Measurements from ENCODE around the gene IMMP2L.

Gene IMMP2L

GRCh38 chr7:111384065-111384891 lies 178.0 kb downstream of the IMMP2L start:
- no peak for DNase-seq

- no peak for DNase-seq
These were observed 179.2 kb downstream of the IMMP2L start for GRCh38 chr7:111383133-111383532.

DNA sequence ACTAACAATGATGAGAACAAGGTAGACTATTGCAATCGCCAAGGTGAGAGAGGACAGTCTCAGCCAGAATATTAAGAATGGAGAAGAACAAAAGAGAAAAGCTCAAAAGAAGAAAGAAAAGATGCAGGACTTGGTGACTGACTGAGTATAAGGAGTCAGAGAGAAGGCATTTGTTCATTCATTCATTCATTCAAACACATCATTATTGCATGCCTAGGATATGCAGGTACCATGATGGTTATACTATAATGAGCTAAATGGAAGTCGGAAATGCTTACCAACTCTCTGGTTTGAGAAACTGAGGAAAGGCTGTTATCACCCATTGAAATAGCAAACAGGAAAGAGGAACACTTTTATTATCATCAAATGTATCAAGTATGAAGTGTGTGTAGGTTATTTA lies 180.7 kb downstream of the IMMP2L start:
- no peak for DNase-seq

- no peak for DNase-seq
These were observed 181.3 kb downstream of the IMMP2L start for GRCh38 chr7:111380945-111381344.

DNA sequence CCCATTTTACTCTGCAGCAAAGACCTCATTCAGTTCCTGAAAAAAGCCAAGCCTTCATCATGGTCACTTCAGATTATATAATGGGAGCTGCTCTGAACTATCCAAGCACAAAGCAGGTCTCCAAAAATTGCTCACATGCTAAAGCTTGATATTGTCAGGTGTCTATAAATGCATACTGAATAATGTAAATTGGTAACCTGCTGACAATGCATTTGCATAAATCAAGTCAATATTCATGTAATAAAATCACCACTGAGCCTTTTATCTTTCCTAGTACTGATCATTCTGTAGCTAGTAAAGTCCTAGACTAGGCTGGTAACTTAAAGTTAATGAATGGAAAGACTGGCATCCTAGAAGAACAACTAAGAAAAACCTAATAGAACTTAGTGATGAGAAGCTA lies 188.3 kb downstream of the IMMP2L start:
- no peak for DNase-seq

DNA sequence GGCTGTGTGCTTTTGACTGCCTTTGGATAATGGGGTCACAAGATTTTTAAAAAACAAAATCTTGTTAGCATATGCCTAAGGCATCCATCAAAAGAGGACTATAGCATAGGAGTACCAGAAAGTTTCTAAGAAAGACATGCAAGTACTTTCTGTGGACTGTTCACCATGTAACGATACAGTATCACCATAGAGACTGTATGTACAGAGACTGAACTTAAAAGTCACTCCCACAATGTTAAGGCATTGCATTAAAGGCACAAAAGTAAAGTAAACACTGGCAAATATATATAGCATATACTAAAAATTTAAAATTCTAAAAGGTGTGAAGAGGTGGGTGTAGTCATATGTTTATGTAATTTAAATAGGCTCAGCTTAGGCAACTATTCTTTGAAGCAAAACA lies 190.9 kb downstream of the IMMP2L start:
- no peak for DNase-seq

DNA sequence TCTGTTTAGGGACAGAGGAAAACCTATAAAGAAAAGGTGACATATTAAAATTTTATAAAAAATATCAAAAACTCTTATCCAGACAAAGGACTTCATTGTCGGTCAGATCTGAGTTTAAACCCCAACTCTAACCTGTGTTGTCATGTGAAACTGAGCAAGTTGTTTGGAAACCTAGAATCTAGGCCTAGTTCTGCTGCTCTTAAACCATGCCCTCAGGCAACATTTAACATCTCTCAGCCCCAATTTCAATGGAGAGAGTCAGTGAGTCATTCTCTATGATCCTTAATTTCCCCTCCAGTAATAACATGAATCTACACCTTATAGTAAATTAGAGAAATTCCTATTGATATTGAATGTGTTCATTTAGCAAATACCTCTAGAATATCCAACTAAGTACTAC lies 192.3 kb downstream of the IMMP2L start:
- DNase-seq, result no peak

DNA sequence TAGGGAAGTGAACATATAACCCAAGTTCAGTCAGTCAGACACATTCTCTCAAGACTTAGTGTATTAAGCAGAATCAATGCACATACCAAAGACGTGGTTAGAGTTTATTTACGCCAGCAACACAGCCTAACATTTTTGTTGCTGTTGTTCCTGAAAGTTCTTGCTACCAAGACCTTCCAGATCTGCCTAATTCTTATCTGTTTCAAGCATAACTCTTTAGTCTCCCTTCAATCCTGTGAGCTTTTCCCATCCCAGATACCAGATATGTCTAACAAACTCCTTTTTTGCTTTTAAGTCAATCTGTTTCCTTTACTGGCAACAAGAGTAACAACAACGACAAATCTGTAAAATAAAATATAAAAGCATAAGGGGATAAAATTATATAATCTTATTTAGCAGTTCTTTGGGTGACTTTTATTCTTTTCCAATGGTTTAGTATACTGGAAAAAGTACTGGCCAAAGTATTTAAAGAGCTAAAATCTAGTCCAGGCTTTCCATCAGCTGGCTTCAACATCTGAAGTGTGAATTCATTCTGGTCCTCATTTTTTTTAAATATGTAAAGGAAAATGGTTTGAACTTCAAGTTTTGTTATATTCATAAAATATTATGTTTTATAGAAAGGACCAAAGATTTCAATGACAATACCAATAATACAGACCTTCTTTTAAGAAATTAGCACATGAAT lies 193.8 kb downstream of the IMMP2L start:
- no peak for DNase-seq

- no peak for DNase-seq
These were observed 197.9 kb downstream of the IMMP2L start for GRCh38 chr7:111364413-111364812.

- DNase-seq, result no peak
These were observed 199.2 kb downstream of the IMMP2L start for GRCh38 chr7:111363099-111363498.

DNA sequence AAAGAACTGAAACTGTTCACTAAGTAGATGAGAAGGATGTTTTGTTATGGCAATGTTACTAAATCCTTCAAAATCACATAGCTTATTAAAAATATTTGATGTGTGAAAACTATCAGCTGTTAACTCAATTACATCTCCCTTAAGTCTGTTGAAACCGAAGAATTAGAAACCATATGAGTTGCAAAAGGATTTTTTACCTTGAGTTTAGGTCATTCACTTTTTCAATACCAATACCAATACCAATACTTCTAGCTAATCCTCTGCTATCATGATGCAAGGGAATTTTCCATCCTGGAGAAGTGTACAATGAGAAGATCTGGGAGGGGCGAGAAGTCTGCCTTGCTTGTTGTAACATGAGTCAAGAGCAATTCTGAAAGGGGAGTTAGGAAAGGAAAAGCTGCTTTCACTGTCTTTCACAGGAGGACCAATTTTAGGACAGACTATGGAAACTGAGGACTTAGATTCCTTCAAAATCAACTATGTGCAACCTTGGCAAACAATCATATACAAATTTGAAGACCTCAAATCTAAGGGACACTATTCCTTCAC lies 199.7 kb downstream of the IMMP2L start:
- DNase-seq, result no peak

DNA sequence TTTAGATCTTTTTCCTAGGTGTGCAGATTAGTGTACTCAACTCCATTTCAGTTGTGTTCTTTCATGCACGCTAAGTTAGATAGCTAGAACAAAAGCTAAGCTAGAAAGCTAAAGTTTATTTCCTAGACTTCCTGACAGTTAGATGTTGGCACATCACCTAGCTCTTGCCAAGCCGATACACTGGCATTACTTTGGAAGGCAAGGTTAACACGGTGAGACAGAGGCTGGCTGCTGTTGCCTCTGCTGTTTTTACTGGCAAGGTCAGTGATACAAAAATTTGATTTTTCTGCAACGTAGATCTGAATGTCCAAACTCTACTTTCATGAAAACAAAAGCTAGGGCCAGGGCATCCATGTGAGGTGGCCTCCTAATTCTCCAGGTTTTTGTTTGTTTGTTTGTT lies 203.4 kb downstream of the IMMP2L start:
- DNase-seq, result no peak

- no peak for DNase-seq
These were observed 204.6 kb downstream of the IMMP2L start for GRCh38 chr7:111357691-111358090.

- no peak for DNase-seq
These were observed 205.4 kb downstream of the IMMP2L start for GRCh38 chr7:111356941-111357340.

DNA sequence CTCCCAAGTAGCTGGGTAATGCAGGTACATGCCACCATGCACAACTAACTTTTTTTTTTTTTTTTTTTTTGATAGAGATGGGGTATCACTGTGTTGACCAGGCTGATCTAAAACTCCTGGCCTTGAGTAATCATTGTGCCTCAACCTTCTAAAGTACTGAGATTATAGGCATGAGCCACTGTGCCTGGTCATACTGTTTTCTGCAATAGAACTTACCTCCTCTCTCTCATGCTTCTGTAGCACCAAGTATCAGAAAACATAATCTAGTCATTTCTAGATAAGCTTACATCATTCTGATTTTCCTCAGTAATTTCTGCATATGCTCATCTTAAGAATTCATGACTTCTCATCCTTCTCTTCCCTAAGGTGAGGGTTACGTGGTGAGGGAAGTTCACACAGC lies 210.0 kb downstream of the IMMP2L start:
- no peak for DNase-seq

GRCh38 chr7:111346219-111346618 lies 216.1 kb downstream of the IMMP2L start:
- DNase-seq, result no peak

- no peak for DNase-seq
These were observed 219.3 kb downstream of the IMMP2L start for GRCh38 chr7:111343017-111343416.

GRCh38 chr7:111339006-111339405 lies 223.3 kb downstream of the IMMP2L start:
- DNase-seq, result no peak

DNA sequence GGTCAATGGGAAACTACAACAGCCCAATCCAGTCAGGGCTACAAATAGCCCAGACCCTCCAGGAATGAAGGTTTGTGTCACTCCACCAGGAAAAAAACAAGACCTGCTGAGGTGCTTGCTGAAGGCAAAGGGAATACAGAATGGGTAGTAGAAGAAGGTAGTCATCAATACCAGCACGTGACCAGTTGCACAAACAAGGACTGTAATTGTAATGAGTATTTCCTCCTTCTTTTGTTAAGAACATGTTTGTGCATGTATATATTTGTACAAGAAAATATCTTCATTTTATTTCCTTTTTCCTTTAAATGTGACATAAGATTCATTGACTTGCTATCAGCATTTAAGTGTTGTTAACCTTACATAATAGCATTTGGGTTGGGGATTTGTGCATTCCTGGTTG lies 229.3 kb downstream of the IMMP2L start:
- DNase-seq, result no peak

DNA sequence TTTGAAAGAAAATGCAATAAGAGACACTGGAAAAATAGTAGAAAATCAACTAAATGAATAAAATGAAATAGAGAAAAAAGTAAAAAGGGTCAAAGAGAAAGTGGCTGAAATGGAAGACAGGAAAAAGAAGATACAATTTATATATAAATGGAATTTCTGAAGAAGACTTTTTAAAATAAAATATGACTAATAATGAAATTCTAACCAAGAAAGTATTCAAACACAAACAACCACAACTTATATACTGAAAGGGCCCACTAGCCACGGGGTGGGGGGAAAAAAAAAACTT lies 232.1 kb downstream of the IMMP2L start:
- no peak for DNase-seq

GRCh38 chr7:111329367-111330234 lies 232.7 kb downstream of the IMMP2L start:
- no peak for DNase-seq

DNA sequence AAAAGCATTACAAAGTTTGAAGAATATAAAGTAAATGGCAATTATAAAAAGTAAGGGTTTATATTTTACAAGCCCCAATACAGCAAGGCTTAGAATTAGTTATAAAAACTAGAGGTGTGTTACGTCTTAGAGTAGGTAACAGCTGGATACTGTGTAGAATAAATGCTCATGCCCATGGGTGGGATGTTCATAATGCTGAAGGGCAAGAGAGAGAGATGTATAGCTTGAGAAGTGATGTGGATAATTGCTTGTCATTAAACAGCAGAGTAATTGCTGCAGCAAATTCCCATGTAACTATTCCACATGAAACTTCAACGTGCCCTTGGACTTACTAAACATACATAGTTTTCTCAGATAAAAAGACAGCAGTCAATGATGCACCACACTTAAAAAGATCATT lies 233.8 kb downstream of the IMMP2L start:
- DNase-seq, result no peak

GRCh38 chr7:111324776-111325175 lies 237.5 kb downstream of the IMMP2L start:
- DNase-seq, result no peak

GRCh38 chr7:111324228-111324627 lies 238.1 kb downstream of the IMMP2L start:
- no peak for DNase-seq

Data from activated CD8-positive, alpha-beta memory T cell treated with anti-CD3 and anti-CD28 coated beads, Interleukin-2, amount 50 U/mL, for 4 hours (primary cell).